HUES6 (cell line): ENCODE results near the gene USP22.
"Not testable (repeated sequence)": the region's sequence is repeated elsewhere in the genome, so short reads cannot be mapped to it uniquely, and the experiment has no call there.

ENCODE experiments used
- H3K27ac ChIP-seq: 2 replicates; pipeline ENCODE4 v1.7.0; 2013; ENCODE audit warnings: low read depth, mild to moderate bottlenecking, low read length, inconsistent platforms
- H3K27me3 ChIP-seq: 2 replicates; pipeline ENCODE4 v1.6.1; 2013; ENCODE audit warnings: low read length; ENCODE audit not compliant: control insufficient read depth, insufficient read depth
- H3K36me3 ChIP-seq: 2 replicates; pipeline ENCODE4 v1.6.1; 2013; ENCODE audit warnings: low read length; ENCODE audit not compliant: control insufficient read depth, insufficient read depth
- H3K4me1 ChIP-seq: 2 replicates; pipeline ENCODE4 v1.6.1; 2013; ENCODE audit warnings: low read length; ENCODE audit not compliant: control insufficient read depth, insufficient read depth
- H3K4me3 ChIP-seq: 2 replicates; pipeline ENCODE4 v1.5.1; 2013; ENCODE audit warnings: low read depth, low read length
- H3K9ac ChIP-seq: one replicate; pipeline ENCODE4 v1.6.1; 2013; ENCODE audit warnings: mild to moderate bottlenecking, low read length
- H3K9me3 ChIP-seq: 2 replicates; pipeline ENCODE4 v1.6.1; 2013; ENCODE audit warnings: low read depth, low read length; ENCODE audit not compliant: control insufficient read depth, insufficient read depth

USP22 gene

GRCh38 chr17:20981046-20981920 is 61.5 kb downstream of the USP22 start:
- Histone ChIP-seq H3K9me3 (peaks cover 12% of the 10 kb centered on the region), H3K27me3 (no peaks in the 10 kb centered on the region)

GRCh38 chr17:20979792-20980083 is 63.1 kb downstream of the USP22 start:
- Histone ChIP-seq H3K9me3 (peaks cover 12% of the 10 kb centered on the region), H3K4me3 (no peak overlapping the region), H3K36me3 (peaks cover 2% of the 10 kb centered on the region; the same call in 1 of the 2 replicates)

More at GRCh38 chr17:20981046-20981920, 61.5 kb downstream of the USP22 start:
- no peaks in the 10 kb centered on the region for H3K4me1 ChIP-seq
- peaks cover 2% of the 10 kb centered on the region; the same call in 1 of the 2 replicates for H3K36me3 ChIP-seq
- H3K4me3 ChIP-seq: no peak overlapping the region
- H3K27ac ChIP-seq: no peak overlapping the region
- no peak overlapping the region for H3K9ac ChIP-seq

GRCh38 chr17:20979007-20979791 is 63.6 kb downstream of the USP22 start:
- not testable (repeated sequence) for H3K4me1 ChIP-seq, H3K27me3 ChIP-seq, H3K9ac ChIP-seq, H3K4me3 ChIP-seq, H3K27ac ChIP-seq, H3K36me3 ChIP-seq
- H3K9me3 ChIP-seq: peaks cover 12% of the 10 kb centered on the region

More at GRCh38 chr17:20979792-20980083, 63.1 kb downstream of the USP22 start:
- H3K4me1 ChIP-seq: no peaks in the 10 kb centered on the region
- H3K27ac ChIP-seq: no peak overlapping the region
- H3K27me3 ChIP-seq: no peaks in the 10 kb centered on the region
- H3K9ac ChIP-seq: no peak overlapping the region

GRCh38 chr17:20977609-20978253 is 65.1 kb downstream of the USP22 start:
- H3K27me3 ChIP-seq, H3K4me3 ChIP-seq, H3K4me1 ChIP-seq, H3K9me3 ChIP-seq, H3K36me3 ChIP-seq, H3K9ac ChIP-seq, H3K27ac ChIP-seq: not testable (repeated sequence)

- no peaks in the 10 kb centered on the region for H3K27me3 ChIP-seq
- no peak overlapping the region for H3K9ac ChIP-seq
- 0 out of 2 replicates have a peak, but pooled peaks cover 5% of the 10 kb centered on the region for H3K9me3 ChIP-seq
- no peak overlapping the region for H3K4me3 ChIP-seq
- no peak overlapping the region for H3K27ac ChIP-seq
- H3K4me1 ChIP-seq: no peaks in the 10 kb centered on the region
- no peaks in the 10 kb centered on the region for H3K36me3 ChIP-seq
Observed at GRCh38 chr17:20975566-20975965, 67.2 kb downstream of the USP22 start.

- Histone ChIP-seq H3K36me3 (no peaks in the 10 kb centered on the region), H3K4me3 (no peak overlapping the region), H3K9ac (no peak overlapping the region), H3K4me1 (no peaks in the 10 kb centered on the region), H3K9me3 (no peaks in the 10 kb centered on the region), H3K27ac (no peak overlapping the region), H3K27me3 (no peaks in the 10 kb centered on the region)
Observed at GRCh38 chr17:20970329-20970728, 72.5 kb downstream of the USP22 start.

GRCh38 chr17:20968913-20969616 is 73.7 kb downstream of the USP22 start:
- no peaks in the 10 kb centered on the region for H3K36me3 ChIP-seq
- H3K4me3 ChIP-seq: no peak overlapping the region
- no peaks in the 10 kb centered on the region for H3K27me3 ChIP-seq
- H3K9me3 ChIP-seq: no peaks in the 10 kb centered on the region
- H3K9ac ChIP-seq: no peak overlapping the region
- H3K27ac ChIP-seq: no peak overlapping the region
- H3K4me1 ChIP-seq: no peaks in the 10 kb centered on the region

- Histone ChIP-seq H3K9ac (no peak overlapping the region), H3K9me3 (no peaks in the 10 kb centered on the region), H3K36me3 (no peaks in the 10 kb centered on the region), H3K27ac (no peak overlapping the region), H3K4me1 (no peaks in the 10 kb centered on the region), H3K4me3 (no peak overlapping the region), H3K27me3 (no peaks in the 10 kb centered on the region)
Observed at GRCh38 chr17:20967776-20968175, 75.0 kb downstream of the USP22 start.

- Histone ChIP-seq H3K27me3 (no peaks in the 10 kb centered on the region), H3K4me3 (no peak overlapping the region), H3K9ac (no peak overlapping the region), H3K27ac (no peak overlapping the region), H3K9me3 (no peaks in the 10 kb centered on the region), H3K4me1 (no peaks in the 10 kb centered on the region; the same call in 1 of the 2 replicates), H3K36me3 (no peaks in the 10 kb centered on the region)
Observed at GRCh38 chr17:20966870-20967269, 75.9 kb downstream of the USP22 start.

- H3K36me3 ChIP-seq: no peaks in the 10 kb centered on the region
- no peaks in the 10 kb centered on the region for H3K27me3 ChIP-seq
- peaks cover 4% of the 10 kb centered on the region; the same call in 1 of the 2 replicates for H3K4me1 ChIP-seq
- no peak overlapping the region for H3K27ac ChIP-seq
- no peak overlapping the region for H3K9ac ChIP-seq
- H3K4me3 ChIP-seq: no peak overlapping the region
- H3K9me3 ChIP-seq: no peaks in the 10 kb centered on the region
Observed at GRCh38 chr17:20965492-20965891, 77.3 kb downstream of the USP22 start.
